Hepatocyte (in vitro differentiated cells): Measurements from ENCODE around the gene SC5D. TPM values are rescaled to one million over a fixed set of nuclear protein-coding genes. Genes with fewer than 3 reads are reported as not detected.

Experiments
- DNase-seq: peaks from one replicate; pipeline ENCODE4 v3.0.0-alpha.2; 2016; ENCODE audit warnings: low spot score
- H2AFZ ChIP-seq: fragments of 200-600 bp; sonication (generic); 2 replicates; pipeline ENCODE4 v1.6.0; 2016; ENCODE audit warnings: antibody characterized with exemption, mild to moderate bottlenecking
- H3K27ac ChIP-seq: fragments of 200-600 bp; sonication (generic); 2 replicates; pipeline ENCODE4 v1.5.1; 2016; ENCODE audit warnings: mild to moderate bottlenecking
- H3K27me3 ChIP-seq: fragments of 200-600 bp; sonication (generic); 2 replicates; pipeline ENCODE4 v1.6.1; 2016
- H3K36me3 ChIP-seq: fragments of 200-600 bp; sonication (generic); replicated peaks from 2 replicates; pipeline ENCODE4 v1.5.1; 2016; ENCODE audit warnings: low read depth; ENCODE audit not compliant: insufficient read depth
- H3K4me1 ChIP-seq: fragments of 200-600 bp; sonication (generic); 2 replicates; pipeline ENCODE4 v1.5.1; 2016; ENCODE audit warnings: mild to moderate bottlenecking, moderate library complexity; ENCODE audit not compliant: insufficient read depth
- H3K4me2 ChIP-seq: fragments of 200-600 bp; sonication (generic); 2 replicates; pipeline ENCODE4 v1.6.0; 2016
- H3K4me3 ChIP-seq: fragments of 200-600 bp; sonication (generic); 2 replicates; pipeline ENCODE4 v1.5.1; 2016; ENCODE audit warnings: mild to moderate bottlenecking
- H3K79me2 ChIP-seq: fragments of 200-600 bp; sonication (generic); 2 replicates; pipeline ENCODE4 v1.6.0; 2017; ENCODE audit warnings: mild to moderate bottlenecking
- H3K9me2 ChIP-seq: fragments of 200-600 bp; sonication (generic); replicated peaks from 2 replicates; pipeline ENCODE4 v1.6.0; 2017; ENCODE audit warnings: mild to moderate bottlenecking; ENCODE audit not compliant: insufficient read depth
- H3K9me3 ChIP-seq: fragments of 200-600 bp; sonication (generic); 2 replicates; pipeline ENCODE4 v1.5.1; 2016; ENCODE audit warnings: low read depth, mild to moderate bottlenecking
- H4K20me1 ChIP-seq: fragments of 200-600 bp; sonication (generic); 2 replicates; pipeline ENCODE4 v1.6.0; 2016; ENCODE audit warnings: mild to moderate bottlenecking; ENCODE audit not compliant: insufficient read depth, poor library complexity, severe bottlenecking
- CTCF ChIP-seq: fragments of 200-600 bp; sonication (generic); IDR thresholded peaks from 2 replicates; pipeline ENCODE4 v1.5.1; 2016; ENCODE audit warnings: antibody characterized with exemption, mild to moderate bottlenecking; ENCODE audit not compliant: poor library complexity
- EZH2 ChIP-seq: fragments of 200-600 bp; sonication (generic); IDR thresholded peaks from 2 replicates; pipeline ENCODE4 v1.6.1; 2016; ENCODE audit warnings: antibody characterized with exemption, mild to moderate bottlenecking, borderline replicate concordance
- EZH2phosphoT487 ChIP-seq: fragments of 200-600 bp; sonication (generic); IDR thresholded peaks from one replicate; pipeline ENCODE4 v1.6.1; 2018; ENCODE audit warnings: antibody characterized with exemption, mild to moderate bottlenecking, low read depth, moderate library complexity; ENCODE audit not compliant: unreplicated experiment, severe bottlenecking
- WGBS: methylation state at CpG from one replicate; pipeline ENCODE4 v1.1.6; 2016; ENCODE audit warnings: low lambda C conversion rate; ENCODE audit errors: missing lambda C conversion rate; 5-methylcytosine and 5-hydroxymethylcytosine counted together
- polyA plus RNA-seq: library from polyadenylated mRNA; unstranded; fragments of >200 nt; fragmentation: Nextera tagmentation; extraction: Ambion mirVana; gene quantifications from 2 replicates; pipeline ENCODE4 v1.2.1, GENCODE V29; 2016
- total RNA-seq: library from RNA; depleted of rRNA; stranded (reverse); fragments of >200 nt; gene quantifications from 2 replicates; pipeline ENCODE4 v1.2.3, GENCODE V29; 2014

SC5D gene
- total and polyA plus RNA-seq, 2 experiments from 2014 or later = 124 to 164 TPM

DNA sequence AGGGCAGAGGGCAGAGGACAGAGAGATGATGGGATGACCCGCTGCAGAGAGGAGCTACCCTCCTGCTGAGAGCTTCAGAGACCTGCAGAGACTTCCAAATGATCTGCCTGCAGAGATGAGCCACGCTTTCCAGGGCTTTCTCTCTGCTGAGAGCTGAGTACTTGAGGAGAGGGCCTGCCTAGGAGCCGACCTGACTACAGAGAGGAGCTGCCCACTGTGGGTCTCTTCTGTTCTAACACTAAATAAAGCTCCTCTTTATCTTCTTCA lies 45.9 kb upstream of the SC5D start:
- DNase-seq = no peak
- WGBS = 67% methylated on average over 3 of the region's 3 CpGs
- Histone ChIP-seq H3K4me3 (no peak overlapping the region), H3K27ac (no peak overlapping the region), H4K20me1 (no peaks in the 10 kb centered on the region), H3K36me3 (no peaks in the 10 kb centered on the region), H3K79me2 (no peaks in the 10 kb centered on the region), H3K27me3 (no peaks in the 10 kb centered on the region), H3K9me3 (no peaks in the 10 kb centered on the region), H3K9me2 (no peaks in the 10 kb centered on the region), H3K4me1 (peaks cover 9% of the 10 kb centered on the region), H2AFZ (no peak overlapping the region), H3K4me2 (no peak overlapping the region)
- no peak for TF ChIP-seq EZH2
- TF ChIP-seq CTCF = no peak
- no peak for TF ChIP-seq EZH2phosphoT487

GRCh38 chr11:121248496-121248895 lies 44.1 kb upstream of the SC5D start:
- H3K4me3 ChIP-seq = no peak overlapping the region
- no peaks in the 10 kb centered on the region for H4K20me1 ChIP-seq
- H3K4me1 ChIP-seq = peaks cover 4% of the 10 kb centered on the region
- H3K36me3 ChIP-seq = no peaks in the 10 kb centered on the region
- no peak overlapping the region for H3K4me2 ChIP-seq
- no peaks in the 10 kb centered on the region for H3K27me3 ChIP-seq
- H3K9me2 ChIP-seq = no peaks in the 10 kb centered on the region
- H3K9me3 ChIP-seq = no peaks in the 10 kb centered on the region
- 94% methylated on average over 4 of the region's 4 CpGs for WGBS
- H3K79me2 ChIP-seq = no peaks in the 10 kb centered on the region
- H3K27ac ChIP-seq = no peak overlapping the region
- TF ChIP-seq EZH2 (no peak), CTCF (no peak), EZH2phosphoT487 (no peak)
- no peak overlapping the region for H2AFZ ChIP-seq
- no peak for DNase-seq

- Histone ChIP-seq H3K4me2 (no peak overlapping the region), H3K4me1 (peaks cover 4% of the 10 kb centered on the region), H3K9me3 (no peaks in the 10 kb centered on the region), H4K20me1 (no peaks in the 10 kb centered on the region), H3K4me3 (no peak overlapping the region), H2AFZ (no peak overlapping the region), H3K36me3 (no peaks in the 10 kb centered on the region), H3K27ac (no peak overlapping the region), H3K79me2 (no peaks in the 10 kb centered on the region), H3K9me2 (no peaks in the 10 kb centered on the region), H3K27me3 (no peaks in the 10 kb centered on the region)
- peak; percentile 34 for DNase-seq
- TF ChIP-seq CTCF (peak; percentile 69), EZH2phosphoT487 (no peak)
- 34% methylated on average over 7 of the region's 7 CpGs for WGBS
Measured at GRCh38 chr11:121249039-121249663, 43.4 kb upstream of the SC5D start.

GRCh38 chr11:121250843-121251242 lies 41.7 kb upstream of the SC5D start:
- no peaks in the 10 kb centered on the region for H3K9me2 ChIP-seq
- no peaks in the 10 kb centered on the region for H3K27me3 ChIP-seq
- peaks cover 4% of the 10 kb centered on the region for H3K4me1 ChIP-seq
- no peaks in the 10 kb centered on the region for H3K79me2 ChIP-seq
- H2AFZ ChIP-seq = no peak overlapping the region
- H4K20me1 ChIP-seq = no peaks in the 10 kb centered on the region
- H3K4me3 ChIP-seq = no peak overlapping the region
- peak overlapping the region; percentile 15 for H3K27ac ChIP-seq
- H3K4me2 ChIP-seq = no peak overlapping the region
- no peak for TF ChIP-seq EZH2
- TF ChIP-seq CTCF = no peak
- TF ChIP-seq EZH2phosphoT487 = no peak
- no peaks in the 10 kb centered on the region for H3K9me3 ChIP-seq
- peak; percentile 58 for DNase-seq
- WGBS = 56% methylated on average over 4 of the region's 4 CpGs
- H3K36me3 ChIP-seq = no peaks in the 10 kb centered on the region
